ENCODE results near the gene TATDN2.

GRCh38 chr3:10198761-10199649 lies 49.3 kb upstream of the TATDN2 start:
- TF ChIP-seq EZH2phosphoT487 (IDR thresholded peaks at IDR 0.05; ENCODE audit: borderline replicate concordance): no peak
- no peak for TF ChIP-seq CTCF (conservative IDR thresholded peaks at IDR 0.05; ENCODE audit: low read length)

All from Loucy (cell line).